Activated naive CD8-positive, alpha-beta T cell (primary cell): ENCODE results near the gene SPEF1.

Experiments
- H3K27ac Mint-ChIP-seq: one replicate; pipeline ENCODE4 v1.8.0; 2021; ENCODE audit warnings: mixed read lengths
- H3K27me3 Mint-ChIP-seq: one replicate; pipeline ENCODE4 v1.8.0; 2021; ENCODE audit warnings: mixed read lengths
- H3K36me3 Mint-ChIP-seq: one replicate; pipeline ENCODE4 v1.8.0; 2021; ENCODE audit warnings: mixed read lengths
- H3K4me1 Mint-ChIP-seq: one replicate; pipeline ENCODE4 v1.8.0; 2021; ENCODE audit warnings: low read depth, mixed read lengths
- H3K4me3 Mint-ChIP-seq: one replicate; pipeline ENCODE4 v1.8.0; 2021; ENCODE audit warnings: mild to moderate bottlenecking, mixed read lengths
- H3K9me3 Mint-ChIP-seq: one replicate; pipeline ENCODE4 v1.8.0; 2021; ENCODE audit warnings: low read depth, mixed read lengths

Gene SPEF1

GRCh38 chr20:3786126-3786484 is 4.9 kb upstream of the SPEF1 start:
- H3K9me3 Mint-ChIP-seq = no peaks in the 10 kb centered on the region
- no peaks in the 10 kb centered on the region for H3K27me3 Mint-ChIP-seq
- peak overlapping the region; percentile 28 for H3K27ac Mint-ChIP-seq
- H3K4me3 Mint-ChIP-seq = peak overlapping the region; percentile 85
- H3K4me1 Mint-ChIP-seq = peaks cover 35% of the 10 kb centered on the region
- H3K36me3 Mint-ChIP-seq = no peaks in the 10 kb centered on the region

GRCh38 chr20:3785240-3786125 is 4.2 kb upstream of the SPEF1 start:
- H3K27me3 Mint-ChIP-seq = no peaks in the 10 kb centered on the region
- H3K4me3 Mint-ChIP-seq = peak overlapping the region; percentile 63
- peaks cover 40% of the 10 kb centered on the region for H3K4me1 Mint-ChIP-seq
- no peaks in the 10 kb centered on the region for H3K36me3 Mint-ChIP-seq
- no peak overlapping the region for H3K27ac Mint-ChIP-seq
- H3K9me3 Mint-ChIP-seq = no peaks in the 10 kb centered on the region

GRCh38 chr20:3784863-3785239 is 3.6 kb upstream of the SPEF1 start:
- Mint-ChIP-seq H3K4me3 (peak overlapping the region; percentile 63), H3K27ac (peak overlapping the region; percentile 50), H3K9me3 (no peaks in the 10 kb centered on the region), H3K27me3 (no peaks in the 10 kb centered on the region), H3K4me1 (peaks cover 41% of the 10 kb centered on the region), H3K36me3 (no peaks in the 10 kb centered on the region)

- H3K9me3 Mint-ChIP-seq = no peaks in the 10 kb centered on the region
- no peaks in the 10 kb centered on the region for H3K27me3 Mint-ChIP-seq
- peaks cover 41% of the 10 kb centered on the region for H3K4me1 Mint-ChIP-seq
- H3K4me3 Mint-ChIP-seq = peak overlapping the region; percentile 52
- H3K36me3 Mint-ChIP-seq = no peaks in the 10 kb centered on the region
- H3K27ac Mint-ChIP-seq = no peak overlapping the region
These were observed 3.1 kb upstream of the SPEF1 start for GRCh38 chr20:3784216-3784853.

GRCh38 chr20:3783511-3784195 is 2.4 kb upstream of the SPEF1 start:
- H3K4me3 Mint-ChIP-seq = peak overlapping the region; percentile 30
- H3K9me3 Mint-ChIP-seq = no peaks in the 10 kb centered on the region
- H3K27me3 Mint-ChIP-seq = no peaks in the 10 kb centered on the region
- peaks cover 37% of the 10 kb centered on the region for H3K4me1 Mint-ChIP-seq
- H3K27ac Mint-ChIP-seq = no peak overlapping the region
- H3K36me3 Mint-ChIP-seq = no peaks in the 10 kb centered on the region

GRCh38 chr20:3783068-3783489 is 1.8 kb upstream of the SPEF1 start:
- Mint-ChIP-seq H3K4me1 (peaks cover 36% of the 10 kb centered on the region), H3K36me3 (no peaks in the 10 kb centered on the region), H3K27ac (peak overlapping the region; percentile 22), H3K27me3 (no peaks in the 10 kb centered on the region), H3K9me3 (no peaks in the 10 kb centered on the region), H3K4me3 (peak overlapping the region; percentile 30)

GRCh38 chr20:3782597-3782996 is 1.3 kb upstream of the SPEF1 start:
- H3K4me1 Mint-ChIP-seq = peaks cover 36% of the 10 kb centered on the region
- peak overlapping the region; percentile 50 for H3K27ac Mint-ChIP-seq
- H3K27me3 Mint-ChIP-seq = no peaks in the 10 kb centered on the region
- H3K4me3 Mint-ChIP-seq = no peak overlapping the region
- H3K9me3 Mint-ChIP-seq = no peaks in the 10 kb centered on the region
- H3K36me3 Mint-ChIP-seq = no peaks in the 10 kb centered on the region

- peaks cover 31% of the 10 kb centered on the region for H3K4me1 Mint-ChIP-seq
- no peak overlapping the region for H3K27ac Mint-ChIP-seq
- H3K9me3 Mint-ChIP-seq = no peaks in the 10 kb centered on the region
- peak overlapping the region; percentile 31 for H3K4me3 Mint-ChIP-seq
- no peaks in the 10 kb centered on the region for H3K27me3 Mint-ChIP-seq
- no peaks in the 10 kb centered on the region for H3K36me3 Mint-ChIP-seq
These were observed 2.3 kb downstream of the SPEF1 start for GRCh38 chr20:3778976-3779375.

- H3K27me3 Mint-ChIP-seq = no peaks in the 10 kb centered on the region
- no peak overlapping the region for H3K27ac Mint-ChIP-seq
- no peaks in the 10 kb centered on the region for H3K36me3 Mint-ChIP-seq
- H3K9me3 Mint-ChIP-seq = no peaks in the 10 kb centered on the region
- H3K4me1 Mint-ChIP-seq = peaks cover 26% of the 10 kb centered on the region
- peak overlapping the region; percentile 78 for H3K4me3 Mint-ChIP-seq
These were observed 3.3 kb downstream of the SPEF1 start for GRCh38 chr20:3777716-3778629.

- H3K4me1 Mint-ChIP-seq = peaks cover 23% of the 10 kb centered on the region
- no peaks in the 10 kb centered on the region for H3K27me3 Mint-ChIP-seq
- no peaks in the 10 kb centered on the region for H3K36me3 Mint-ChIP-seq
- H3K27ac Mint-ChIP-seq = no peak overlapping the region
- peak overlapping the region; percentile 78 for H3K4me3 Mint-ChIP-seq
- H3K9me3 Mint-ChIP-seq = no peaks in the 10 kb centered on the region
These were observed 3.9 kb downstream of the SPEF1 start for GRCh38 chr20:3777381-3777715.

- Mint-ChIP-seq H3K36me3 (no peaks in the 10 kb centered on the region), H3K4me3 (no peak overlapping the region), H3K27me3 (no peaks in the 10 kb centered on the region), H3K27ac (no peak overlapping the region), H3K4me1 (peaks cover 11% of the 10 kb centered on the region), H3K9me3 (no peaks in the 10 kb centered on the region)
These were observed 5.7 kb downstream of the SPEF1 start for GRCh38 chr20:3775457-3776108.

GRCh38 chr20:3771552-3772058 is 9.6 kb downstream of the SPEF1 start:
- no peaks in the 10 kb centered on the region for H3K27me3 Mint-ChIP-seq
- no peak overlapping the region for H3K4me3 Mint-ChIP-seq
- H3K4me1 Mint-ChIP-seq = peaks cover 12% of the 10 kb centered on the region
- no peaks in the 10 kb centered on the region for H3K9me3 Mint-ChIP-seq
- no peaks in the 10 kb centered on the region for H3K36me3 Mint-ChIP-seq
- no peak overlapping the region for H3K27ac Mint-ChIP-seq

- Mint-ChIP-seq H3K4me3 (peak overlapping the region; percentile 90), H3K9me3 (no peaks in the 10 kb centered on the region)
These were observed 12.7 kb downstream of the SPEF1 start for GRCh38 chr20:3768342-3769130.

More at GRCh38 chr20:3768342-3769130, 12.7 kb downstream of the SPEF1 start:
- peak overlapping the region; percentile 87 for H3K27ac Mint-ChIP-seq
- H3K27me3 Mint-ChIP-seq = no peaks in the 10 kb centered on the region
- H3K36me3 Mint-ChIP-seq = no peaks in the 10 kb centered on the region
- H3K4me1 Mint-ChIP-seq = peaks cover 20% of the 10 kb centered on the region
